SH-SY5Y (cell line): ENCODE data around the gene RABL2B.

Source experiments
- GATA2 ChIP-seq: IDR thresholded peaks from 2 replicates; pipeline ENCODE4 v1.6.1; 2011; ENCODE audit warnings: mild to moderate bottlenecking, low read depth, low read length
- GATA3 ChIP-seq: IDR thresholded peaks from 2 replicates; pipeline ENCODE4 v1.6.1; 2011; ENCODE audit warnings: low read depth, mild to moderate bottlenecking, low read length, moderate library complexity

- no peak for TF ChIP-seq GATA2
- no peak for TF ChIP-seq GATA3
These were observed 56.6 kb downstream of the RABL2B start for GRCh38 chr22:50726643-50727340.
